ENCODE results near the gene CLEC9A.

Gene CLEC9A

GRCh38 chr12:9992296-9992695 is 38.2 kb upstream of the CLEC9A start (continued):
- TF ChIP-seq CREB5 (CRISPR knock-in tag; IDR thresholded peaks at IDR 0.05; ENCODE audit: low read depth) = no peak

DNA sequence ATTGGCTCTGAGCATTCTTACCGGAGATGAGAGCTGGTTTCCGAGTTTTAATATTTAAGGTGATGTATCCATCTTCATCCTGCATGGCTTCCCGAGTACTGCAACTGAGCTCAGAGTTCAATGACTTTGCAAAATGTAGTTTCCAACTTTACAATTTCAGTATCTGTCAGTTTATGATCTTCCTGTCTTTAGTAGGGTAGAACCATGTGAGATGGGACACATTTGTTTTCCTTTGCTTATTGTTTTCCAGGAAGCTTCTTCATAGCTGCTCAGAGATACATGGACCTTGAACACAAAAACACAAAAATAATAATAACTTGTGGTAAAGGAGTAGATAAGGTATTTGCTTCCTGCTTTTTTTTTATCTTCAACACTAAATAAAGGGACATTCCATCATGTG is 31.5 kb upstream of the CLEC9A start, which contains the start of gene CLEC1B:
Gene CLEC1B (minus strand): TSS at position 106 of the 400 bp plus-strand sequence. CDS start 21 bp downstream, at position 85.
- no peak for ATAC-seq
- TF ChIP-seq ZNF8 (CRISPR knock-in tag; IDR thresholded peaks at IDR 0.05) (no peak), ZNF565 (CRISPR knock-in tag; conservative IDR thresholded peaks at IDR 0.05; ENCODE audit: low read depth) (no peak), PATZ1 (CRISPR knock-in tag; IDR thresholded peaks at IDR 0.05; ENCODE audit: borderline replicate concordance) (no peak), TOX (CRISPR knock-in tag; IDR thresholded peaks at IDR 0.05; ENCODE audit: borderline replicate concordance) (no peak), CSDC2 (CRISPR knock-in tag; IDR thresholded peaks at IDR 0.05) (no peak), TCF4 (CRISPR knock-in tag; IDR thresholded peaks at IDR 0.05; ENCODE audit: borderline replicate concordance) (no peak), ESRRG (CRISPR knock-in tag; IDR thresholded peaks at IDR 0.05) (no peak)
- TF ChIP-seq, protein P1, sequence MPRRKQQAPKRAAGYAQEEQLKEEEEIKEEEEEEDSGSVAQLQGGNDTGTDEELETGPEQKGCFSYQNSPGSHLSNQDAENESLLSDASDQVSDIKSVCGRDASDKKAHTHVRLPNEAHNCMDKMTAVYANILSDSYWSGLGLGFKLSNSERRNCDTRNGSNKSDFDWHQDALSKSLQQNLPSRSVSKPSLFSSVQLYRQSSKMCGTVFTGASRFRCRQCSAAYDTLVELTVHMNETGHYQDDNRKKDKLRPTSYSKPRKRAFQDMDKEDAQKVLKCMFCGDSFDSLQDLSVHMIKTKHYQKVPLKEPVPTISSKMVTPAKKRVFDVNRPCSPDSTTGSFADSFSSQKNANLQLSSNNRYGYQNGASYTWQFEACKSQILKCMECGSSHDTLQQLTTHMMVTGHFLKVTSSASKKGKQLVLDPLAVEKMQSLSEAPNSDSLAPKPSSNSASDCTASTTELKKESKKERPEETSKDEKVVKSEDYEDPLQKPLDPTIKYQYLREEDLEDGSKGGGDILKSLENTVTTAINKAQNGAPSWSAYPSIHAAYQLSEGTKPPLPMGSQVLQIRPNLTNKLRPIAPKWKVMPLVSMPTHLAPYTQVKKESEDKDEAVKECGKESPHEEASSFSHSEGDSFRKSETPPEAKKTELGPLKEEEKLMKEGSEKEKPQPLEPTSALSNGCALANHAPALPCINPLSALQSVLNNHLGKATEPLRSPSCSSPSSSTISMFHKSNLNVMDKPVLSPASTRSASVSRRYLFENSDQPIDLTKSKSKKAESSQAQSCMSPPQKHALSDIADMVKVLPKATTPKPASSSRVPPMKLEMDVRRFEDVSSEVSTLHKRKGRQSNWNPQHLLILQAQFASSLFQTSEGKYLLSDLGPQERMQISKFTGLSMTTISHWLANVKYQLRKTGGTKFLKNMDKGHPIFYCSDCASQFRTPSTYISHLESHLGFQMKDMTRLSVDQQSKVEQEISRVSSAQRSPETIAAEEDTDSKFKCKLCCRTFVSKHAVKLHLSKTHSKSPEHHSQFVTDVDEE (CRISPR knock-in tag; IDR thresholded peaks at IDR 0.05) = no peak

GRCh38 chr12:10001171-10001776 is 29.2 kb upstream of the CLEC9A start:
- no peak for ATAC-seq
- no peak for TF ChIP-seq CREB5 (CRISPR knock-in tag; IDR thresholded peaks at IDR 0.05; ENCODE audit: low read depth)
- no peak for TF ChIP-seq ZNF565 (CRISPR knock-in tag; conservative IDR thresholded peaks at IDR 0.05; ENCODE audit: low read depth)
- no peak for TF ChIP-seq ZNF8 (CRISPR knock-in tag; IDR thresholded peaks at IDR 0.05)
- TF ChIP-seq PPARA (CRISPR knock-in tag; IDR thresholded peaks at IDR 0.05; ENCODE audit: borderline replicate concordance) = no peak
- TF ChIP-seq, protein P2, sequence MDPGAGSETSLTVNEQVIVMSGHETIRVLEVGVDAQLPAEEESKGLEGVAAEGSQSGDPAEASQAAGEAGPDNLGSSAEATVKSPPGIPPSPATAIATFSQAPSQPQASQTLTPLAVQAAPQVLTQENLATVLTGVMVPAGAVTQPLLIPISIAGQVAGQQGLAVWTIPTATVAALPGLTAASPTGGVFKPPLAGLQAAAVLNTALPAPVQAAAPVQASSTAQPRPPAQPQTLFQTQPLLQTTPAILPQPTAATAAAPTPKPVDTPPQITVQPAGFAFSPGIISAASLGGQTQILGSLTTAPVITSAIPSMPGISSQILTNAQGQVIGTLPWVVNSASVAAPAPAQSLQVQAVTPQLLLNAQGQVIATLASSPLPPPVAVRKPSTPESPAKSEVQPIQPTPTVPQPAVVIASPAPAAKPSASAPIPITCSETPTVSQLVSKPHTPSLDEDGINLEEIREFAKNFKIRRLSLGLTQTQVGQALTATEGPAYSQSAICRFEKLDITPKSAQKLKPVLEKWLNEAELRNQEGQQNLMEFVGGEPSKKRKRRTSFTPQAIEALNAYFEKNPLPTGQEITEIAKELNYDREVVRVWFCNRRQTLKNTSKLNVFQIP (CRISPR knock-in tag; IDR thresholded peaks at IDR 0.05; ENCODE audit: borderline replicate concordance, low read depth) = no peak
- TF ChIP-seq, protein P1 (CRISPR knock-in tag; IDR thresholded peaks at IDR 0.05) = no peak
- TF ChIP-seq, protein P3, sequence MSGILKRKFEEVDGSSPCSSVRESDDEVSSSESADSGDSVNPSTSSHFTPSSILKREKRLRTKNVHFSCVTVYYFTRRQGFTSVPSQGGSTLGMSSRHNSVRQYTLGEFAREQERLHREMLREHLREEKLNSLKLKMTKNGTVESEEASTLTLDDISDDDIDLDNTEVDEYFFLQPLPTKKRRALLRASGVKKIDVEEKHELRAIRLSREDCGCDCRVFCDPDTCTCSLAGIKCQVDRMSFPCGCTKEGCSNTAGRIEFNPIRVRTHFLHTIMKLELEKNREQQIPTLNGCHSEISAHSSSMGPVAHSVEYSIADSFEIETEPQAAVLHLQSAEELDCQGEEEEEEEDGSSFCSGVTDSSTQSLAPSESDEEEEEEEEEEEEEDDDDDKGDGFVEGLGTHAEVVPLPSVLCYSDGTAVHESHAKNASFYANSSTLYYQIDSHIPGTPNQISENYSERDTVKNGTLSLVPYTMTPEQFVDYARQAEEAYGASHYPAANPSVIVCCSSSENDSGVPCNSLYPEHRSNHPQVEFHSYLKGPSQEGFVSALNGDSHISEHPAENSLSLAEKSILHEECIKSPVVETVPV (CRISPR knock-in tag; IDR thresholded peaks at IDR 0.05) = no peak
- TF ChIP-seq ZFP30 (CRISPR knock-in tag; IDR thresholded peaks at IDR 0.05) = no peak
- no peak for TF ChIP-seq CSDC2 (CRISPR knock-in tag; IDR thresholded peaks at IDR 0.05)
